HCT116 (cell line): ENCODE measurements around the gene RBM39. TPM values are rescaled to one million over a fixed set of nuclear protein-coding genes. Genes with fewer than 3 reads are reported as not detected.
A peak's percentile ranks its signal among the peaks of the same experiment; 100 is the strongest.

Experiments used
- ATAC-seq: fragments of 200-7000 bp; cut with Tn5 transposase; 2 replicates; pipeline ENCODE4 v1.9.1; 2020; ENCODE audit warnings: mild to moderate bottlenecking, moderate library complexity
- BruUV-seq: library from RNA; stranded (reverse); fragments of 400-500 nt; replicated peaks from 2 replicates; lab custom pipeline; 2021; lab: Mats Ljungman, UMichigan
- CTCF ChIA-PET: fragments of 300-600 bp; sonication (Branson Sonifier 250); formaldehyde crosslinking; loops from one replicate; lab custom pipeline; 2021; ENCODE audit warnings: antibody characterized with exemption; lab: Charles Lee
- POLR2A ChIA-PET: fragments of 300-600, 350-600 bp; sonication (Branson Sonifier 250); formaldehyde crosslinking; loops from one replicate; lab custom pipeline; 2021; ENCODE audit warnings: antibody characterized with exemption; lab: Charles Lee
- RAD21 ChIA-PET, 2 experiments: fragments of 300-600 bp; sonication (Branson Sonifier 250); formaldehyde crosslinking; loops; one replicate each; lab custom pipeline; 2023; ENCODE audit warnings: low total read pairs in 2 of 2; ENCODE audit not compliant: uncharacterized antibody in 2 of 2, unreplicated experiment in 2 of 2, low non-redundant PET in 1 of 2; lab: Charles Lee
- DNase-seq: peaks from one replicate; pipeline ENCODE4 v3.0.0-alpha.2; 2010; ENCODE audit warnings: low read depth, low spot score
- H2AFZ ChIP-seq: fragments of 200-600 bp; shearing (Covaris generic), sonication (generic); 2 replicates; pipeline ENCODE4 v1.6.1; 2017; ENCODE audit warnings: low read depth, mixed run types, mixed read lengths, antibody characterized with exemption, low read length; ENCODE audit not compliant: poor library complexity, severe bottlenecking
- H3K27ac ChIP-seq: 2 replicates; pipeline ENCODE4 v1.5.1; 2012; ENCODE audit warnings: low read depth, low read length
- H3K27me3 ChIP-seq: fragments of 200-600 bp; sonication (generic); 2 replicates; pipeline ENCODE4 v1.6.1; 2016; ENCODE audit warnings: mixed run types, low read length, mixed read lengths; ENCODE audit not compliant: insufficient read depth
- H3K36me3 ChIP-seq, 2 experiments: fragments of 200-500 bp in 1 of 2; fragments of 200-600 bp in 1 of 2; sonication (Bioruptor generic) in 1 of 2; sonication (generic) in 1 of 2; 2 replicates each; pipeline versions ENCODE4 v1.5.1 to v1.6.1; 2014 to 2016; ENCODE audit warnings: low read length in 2 of 2, inconsistent platforms in 1 of 2, mixed read lengths in 1 of 2, mixed run types in 1 of 2; ENCODE audit not compliant: insufficient read depth in 2 of 2, control insufficient read depth in 1 of 2
- H3K4me1 ChIP-seq, 2 experiments: fragments of 200-600 bp in 1 of 2; sonication (generic) in 1 of 2; 2 replicates each; pipeline versions ENCODE4 v1.5.1 to v1.6.1; 2012 to 2017; ENCODE audit warnings: low read length in 2 of 2, inconsistent platforms in 1 of 2, mild to moderate bottlenecking in 1 of 2, mixed read lengths in 1 of 2, mixed run types in 1 of 2, moderate library complexity in 1 of 2; ENCODE audit not compliant: insufficient read depth in 2 of 2, control insufficient read depth in 1 of 2
- H3K4me2 ChIP-seq: fragments of 200-600 bp; sonication (generic); 2 replicates; pipeline ENCODE4 v1.6.1; 2017; ENCODE audit warnings: mixed run types, low read length, mixed read lengths
- H3K4me3 ChIP-seq, 2 experiments: fragments of 200-600 bp in 1 of 2; sonication (generic) in 1 of 2; replicated peaks in 1 of 2; 2 replicates each; pipeline ENCODE4 v1.5.1; 2011 to 2016; ENCODE audit warnings: low read length in 2 of 2, control low read depth in 1 of 2, low read depth in 1 of 2, mild to moderate bottlenecking in 1 of 2, mixed read lengths in 1 of 2, mixed run types in 1 of 2
- H3K79me2 ChIP-seq: fragments of 200-600 bp; sonication (generic); 2 replicates; pipeline ENCODE4 v1.6.1; 2017; ENCODE audit warnings: mild to moderate bottlenecking, mixed run types, low read length, moderate library complexity, mixed read lengths; ENCODE audit not compliant: insufficient read depth
- H3K9ac ChIP-seq: fragments of 200-600 bp; sonication (generic); 2 replicates; pipeline ENCODE4 v1.6.1; 2016; ENCODE audit warnings: low read length, mixed read lengths
- H3K9me2 ChIP-seq: fragments of 200-600 bp; sonication (generic), shearing (Covaris generic); 2 replicates; pipeline ENCODE4 v1.6.1; 2017; ENCODE audit warnings: mixed run types, mild to moderate bottlenecking, moderate library complexity; ENCODE audit not compliant: insufficient read depth
- H3K9me3 ChIP-seq, 2 experiments: fragments of 200-500 bp in 1 of 2; fragments of 200-600 bp in 1 of 2; sonication (Bioruptor generic) in 1 of 2; sonication (generic) in 1 of 2; 2 replicates each; pipeline ENCODE4 v1.6.1; 2014 to 2017; ENCODE audit warnings: low read length in 2 of 2, mixed read lengths in 2 of 2, inconsistent platforms in 1 of 2, low read depth in 1 of 2, mild to moderate bottlenecking in 1 of 2, mixed run types in 1 of 2, moderate library complexity in 1 of 2; ENCODE audit not compliant: control insufficient read depth in 1 of 2, insufficient read depth in 1 of 2
- H4K20me1 ChIP-seq: fragments of 200-600 bp; sonication (generic), shearing (Covaris generic); 2 replicates; pipeline ENCODE4 v1.6.1; 2017; ENCODE audit warnings: mixed run types, mild to moderate bottlenecking, moderate library complexity; ENCODE audit not compliant: insufficient read depth
- CEBPB ChIP-seq: IDR thresholded peaks from 2 replicates; pipeline ENCODE4 v1.6.1; 2012; ENCODE audit warnings: low read depth
- CTCF ChIP-seq, 3 experiments: fragments of 200-600 bp in 1 of 3; sonication (generic) in 1 of 3; IDR thresholded peaks in 2 of 3; conservative IDR thresholded peaks in 1 of 3; 2 replicates each; pipeline ENCODE4 v1.5.1; 2012 to 2017; ENCODE audit warnings: low read depth in 2 of 3, low read length in 2 of 3, antibody characterized with exemption in 1 of 3, borderline replicate concordance in 1 of 3, control low read depth in 1 of 3, mild to moderate bottlenecking in 1 of 3, mixed read lengths in 1 of 3, mixed run types in 1 of 3, moderate library complexity in 1 of 3; ENCODE audit not compliant: insufficient read depth in 1 of 3
- EGR1 ChIP-seq: IDR thresholded peaks from 2 replicates; pipeline ENCODE4 v1.6.1; 2012; ENCODE audit warnings: low read depth
- FOSL1 ChIP-seq: IDR thresholded peaks from 2 replicates; pipeline ENCODE4 v1.6.1; 2012; ENCODE audit warnings: low read depth
- MAX ChIP-seq: IDR thresholded peaks from 2 replicates; pipeline ENCODE4 v1.6.1; 2012
- POLR2A ChIP-seq: IDR thresholded peaks from 2 replicates; pipeline ENCODE4 v1.7.0; 2011; ENCODE audit warnings: borderline replicate concordance; ENCODE audit not compliant: insufficient read depth, insufficient read length; ENCODE audit errors: extremely low read depth
- ZNF274 ChIP-seq: fragments of 200-500 bp; sonication (Bioruptor generic); IDR thresholded peaks from 2 replicates; pipeline ENCODE4 v1.6.1; 2014; ENCODE audit warnings: mild to moderate bottlenecking, low read depth, low read length, inconsistent platforms
- intact Hi-C: fragments of 100-400 bp; cut with micrococcal nuclease; formaldehyde crosslinking; loops from 2 replicates; pipeline ENCODE4 v1.10.0; 2022
- total RNA-seq: library from RNA; stranded (reverse); gene quantifications from one replicate; pipeline ENCODE4 v1.2.1, GENCODE V29; 2021; ENCODE audit not compliant: unreplicated experiment

The RBM39 gene
- total RNA-seq, 1 experiment from 2014 or later: 234 TPM

- TF ChIP-seq CEBPB: no peak
- no peak for TF ChIP-seq FOSL1
- no peak for TF ChIP-seq CTCF (IDR thresholded peaks at IDR 0.05 in 2 of 3, conservative IDR thresholded peaks at IDR 0.05 in 1 of 3; ENCODE audit: borderline replicate concordance in 1 of 3, insufficient read depth in 1 of 3, low read depth in 2 of 3, low read length in 2 of 3)
- TF ChIP-seq POLR2A: no peak
- TF ChIP-seq, all 23 proteins: peak for 0
Observed at GRCh38 chr20:35698298-35699126, 43.5 kb downstream of the RBM39 start (continued).

GRCh38 chr20:35697696-35698297 is 44.3 kb downstream of the RBM39 start:
- peaks cover 13% of the 10 kb centered on the region in 2 experiments; a peak in 3 of 4 replicates for H3K36me3 ChIP-seq
- ChIA-PET POLR2A (no interaction called here), CTCF (no interaction called here), RAD21 (no interaction called here)
- peaks cover 40% of the 10 kb centered on the region for H3K79me2 ChIP-seq
- intact Hi-C loops: no loop called here
- peaks cover 10 to 26% of the 10 kb centered on the region in 2 experiments for H3K4me1 ChIP-seq
- H4K20me1 ChIP-seq: no peaks in the 10 kb centered on the region
- H3K27ac ChIP-seq: peak overlapping the region; percentile 83; the same call in 1 of the 2 replicates
- TF ChIP-seq EGR1: no peak
- TF ChIP-seq CEBPB: no peak
- no peak for TF ChIP-seq ZNF274
- no peak for TF ChIP-seq MAX
- no peaks in the 10 kb centered on the region for H3K9me3 ChIP-seq
- no peak for ATAC-seq
- peak overlapping the region; percentile 95 for H3K4me3 ChIP-seq
- H3K27me3 ChIP-seq: no peaks in the 10 kb centered on the region
- peak overlapping the region; percentile 93 for H3K9ac ChIP-seq
- H3K4me2 ChIP-seq: peak overlapping the region; percentile 94
- BruUV-seq: no TSS peak
- no peaks in the 10 kb centered on the region for H3K9me2 ChIP-seq
- H2AFZ ChIP-seq: no peak overlapping the region
- DNase-seq: no peak
